Activated naive CD8-positive, alpha-beta T cell treated with anti-CD3 and anti-CD28 coated beads for 36 hours (primary cell): ENCODE measurements around the gene RUNX2. TPM values are rescaled to one million over a fixed set of nuclear protein-coding genes. Genes with fewer than 3 reads are reported as not detected.

Experiments used
- DNase-seq: peaks from one replicate; pipeline ENCODE4 v3.0.0; 2021
- H3K27ac Mint-ChIP-seq: one replicate; pipeline ENCODE4 v1.8.0; 2022; ENCODE audit warnings: mild to moderate bottlenecking, moderate library complexity, mixed read lengths
- H3K27me3 Mint-ChIP-seq: one replicate; pipeline ENCODE4 v1.8.0; 2022; ENCODE audit warnings: mild to moderate bottlenecking, mixed read lengths
- H3K36me3 Mint-ChIP-seq: one replicate; pipeline ENCODE4 v1.8.0; 2021; ENCODE audit warnings: mild to moderate bottlenecking, mixed read lengths
- H3K4me1 Mint-ChIP-seq: one replicate; pipeline ENCODE4 v1.8.0; 2021; ENCODE audit warnings: mixed read lengths
- H3K4me3 Mint-ChIP-seq: one replicate; pipeline ENCODE4 v1.8.0; 2022; ENCODE audit warnings: mild to moderate bottlenecking, moderate library complexity, mixed read lengths
- H3K9me3 Mint-ChIP-seq: one replicate; pipeline ENCODE4 v1.8.0; 2022; ENCODE audit warnings: mixed read lengths
- total RNA-seq, 2 experiments: library from RNA; stranded (reverse); gene quantifications; one replicate each; pipeline ENCODE4 v1.2.3, GENCODE V29; 2021

Gene RUNX2
- total RNA-seq, 2 experiments from 2014 or later: 4.8 to 5.8 TPM

DNA sequence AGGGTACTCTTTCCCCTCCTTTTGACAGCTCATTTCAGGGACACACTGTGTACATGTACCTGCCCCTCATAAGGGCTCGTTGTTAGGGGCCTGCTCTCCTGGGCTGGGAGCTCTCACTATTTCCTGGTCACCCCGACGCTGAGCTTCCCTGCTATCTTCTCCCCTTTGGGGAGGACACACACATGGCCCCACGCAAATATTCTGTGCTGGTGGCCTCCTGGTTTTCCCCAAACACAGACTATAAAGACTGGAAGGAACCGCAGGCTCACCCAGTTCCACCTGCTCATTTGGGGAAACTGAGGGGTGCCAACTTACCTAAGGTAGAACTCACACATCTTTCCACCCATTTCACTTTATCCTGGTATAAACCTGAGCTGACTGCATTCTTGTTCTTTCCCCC, 351.0 kb downstream of the RUNX2 start:
- no peaks in the 10 kb centered on the region for H3K27me3 Mint-ChIP-seq
- H3K27ac Mint-ChIP-seq: no peak overlapping the region
- DNase-seq: no peak
- peaks cover 4% of the 10 kb centered on the region for H3K36me3 Mint-ChIP-seq
- H3K4me3 Mint-ChIP-seq: no peak overlapping the region
- peaks cover 32% of the 10 kb centered on the region for H3K4me1 Mint-ChIP-seq
- peaks cover 18% of the 10 kb centered on the region for H3K9me3 Mint-ChIP-seq

DNA sequence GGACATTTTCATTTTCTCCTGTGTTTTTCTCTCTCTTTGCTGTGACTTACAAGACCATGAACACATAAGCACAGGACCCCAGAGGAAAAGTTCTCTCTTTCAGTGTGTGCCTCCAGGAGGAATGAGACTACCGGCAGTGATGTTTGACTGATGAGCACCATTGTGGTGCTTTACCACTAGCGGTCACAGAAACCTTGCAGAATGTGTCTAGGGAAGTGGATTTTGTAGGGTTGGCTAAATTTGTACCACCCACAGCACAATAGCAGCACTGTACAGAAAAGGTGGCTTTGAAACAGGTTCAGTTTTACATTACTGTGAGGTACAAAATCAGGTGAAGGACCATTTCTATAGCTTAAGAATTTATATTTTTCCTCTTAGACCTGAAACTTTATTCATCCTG, 351.5 kb downstream of the RUNX2 start:
- DNase-seq: no peak
- no peak overlapping the region for H3K4me3 Mint-ChIP-seq
- H3K9me3 Mint-ChIP-seq: peaks cover 18% of the 10 kb centered on the region
- H3K36me3 Mint-ChIP-seq: peaks cover 4% of the 10 kb centered on the region
- H3K4me1 Mint-ChIP-seq: peaks cover 32% of the 10 kb centered on the region
- H3K27ac Mint-ChIP-seq: no peak overlapping the region
- H3K27me3 Mint-ChIP-seq: no peaks in the 10 kb centered on the region

DNA sequence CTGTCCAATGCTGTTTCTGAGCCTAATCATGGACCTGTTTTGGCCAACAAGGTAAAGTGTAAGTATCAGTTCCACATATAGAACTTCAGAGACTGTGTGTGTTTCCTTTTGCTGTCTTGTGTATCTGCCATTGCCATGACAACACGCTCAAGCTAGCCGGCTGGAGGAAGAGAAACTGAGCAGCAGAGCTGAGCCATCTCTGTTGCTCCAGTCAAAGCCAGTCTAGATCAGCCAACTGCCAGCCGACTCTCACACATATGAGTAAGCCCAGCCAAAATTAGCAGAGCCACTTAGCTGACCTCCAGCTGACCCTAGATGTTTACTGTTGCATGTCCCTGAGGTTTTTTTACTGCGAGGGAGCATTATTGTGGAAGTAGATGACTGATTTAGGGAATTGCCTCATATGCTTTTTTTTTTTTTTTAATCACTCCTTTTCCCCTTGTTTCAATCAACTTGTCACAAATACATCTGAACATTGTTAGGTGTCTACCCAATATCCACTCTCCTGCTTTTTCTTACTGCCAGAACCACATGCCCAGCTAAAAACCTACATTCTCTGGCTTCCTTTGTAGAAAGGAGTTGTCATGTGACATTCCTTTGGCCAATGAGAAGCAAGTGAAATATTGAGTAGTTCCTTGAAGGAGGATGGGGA, 353.9 kb downstream of the RUNX2 start:
- peak; percentile 40 for DNase-seq
- peaks cover 18% of the 10 kb centered on the region for H3K9me3 Mint-ChIP-seq
- no peaks in the 10 kb centered on the region for H3K27me3 Mint-ChIP-seq
- peaks cover 18% of the 10 kb centered on the region for H3K4me1 Mint-ChIP-seq
- peaks cover 4% of the 10 kb centered on the region for H3K36me3 Mint-ChIP-seq
- no peak overlapping the region for H3K4me3 Mint-ChIP-seq
- no peak overlapping the region for H3K27ac Mint-ChIP-seq

DNA sequence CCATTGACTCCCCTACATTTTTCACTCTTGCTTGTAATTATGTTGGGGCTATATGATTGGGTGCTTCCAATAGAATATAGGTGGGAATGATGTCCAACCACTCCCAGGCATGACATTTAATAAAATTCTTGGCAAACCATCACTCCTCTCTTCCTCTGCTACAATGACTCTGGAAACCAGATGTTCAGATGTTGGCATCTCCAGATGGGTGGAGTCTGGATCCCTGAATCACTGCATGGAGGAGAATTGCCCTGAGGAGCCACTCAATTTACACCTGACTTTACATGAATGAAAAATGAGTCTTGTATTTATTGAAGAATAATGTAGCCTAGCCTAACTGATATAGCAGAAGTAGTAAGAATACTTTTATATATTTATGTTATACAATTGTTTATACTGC, 356.3 kb downstream of the RUNX2 start:
- peaks cover 4% of the 10 kb centered on the region for H3K4me1 Mint-ChIP-seq
- peaks cover 4% of the 10 kb centered on the region for H3K36me3 Mint-ChIP-seq
- H3K9me3 Mint-ChIP-seq: peaks cover 13% of the 10 kb centered on the region
- DNase-seq: no peak
- H3K27me3 Mint-ChIP-seq: no peaks in the 10 kb centered on the region
- no peak overlapping the region for H3K4me3 Mint-ChIP-seq
- no peak overlapping the region for H3K27ac Mint-ChIP-seq

DNA sequence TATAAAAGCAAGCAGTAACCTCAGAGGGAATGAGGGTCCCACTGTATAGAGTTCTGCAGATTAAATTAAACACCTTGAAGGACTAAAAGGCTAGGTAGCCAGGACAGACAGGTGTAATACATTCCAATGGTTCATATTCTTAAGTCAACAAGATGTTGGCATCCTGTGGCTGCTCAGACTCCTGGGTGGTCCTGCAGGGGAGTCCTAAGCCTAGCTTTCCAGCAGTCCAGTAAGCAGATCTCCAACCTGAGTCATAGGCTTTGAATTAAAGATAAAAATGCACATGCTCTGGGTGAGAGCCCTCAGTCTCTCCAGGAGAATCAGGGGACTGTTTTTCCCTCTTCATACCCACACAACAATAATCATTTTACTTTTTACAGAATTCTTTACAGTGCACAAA, 356.9 kb downstream of the RUNX2 start:
- H3K36me3 Mint-ChIP-seq: peaks cover 4% of the 10 kb centered on the region
- H3K27me3 Mint-ChIP-seq: no peaks in the 10 kb centered on the region
- no peak for DNase-seq
- no peak overlapping the region for H3K4me3 Mint-ChIP-seq
- peaks cover 9% of the 10 kb centered on the region for H3K9me3 Mint-ChIP-seq
- peaks cover 4% of the 10 kb centered on the region for H3K4me1 Mint-ChIP-seq
- no peak overlapping the region for H3K27ac Mint-ChIP-seq

DNA sequence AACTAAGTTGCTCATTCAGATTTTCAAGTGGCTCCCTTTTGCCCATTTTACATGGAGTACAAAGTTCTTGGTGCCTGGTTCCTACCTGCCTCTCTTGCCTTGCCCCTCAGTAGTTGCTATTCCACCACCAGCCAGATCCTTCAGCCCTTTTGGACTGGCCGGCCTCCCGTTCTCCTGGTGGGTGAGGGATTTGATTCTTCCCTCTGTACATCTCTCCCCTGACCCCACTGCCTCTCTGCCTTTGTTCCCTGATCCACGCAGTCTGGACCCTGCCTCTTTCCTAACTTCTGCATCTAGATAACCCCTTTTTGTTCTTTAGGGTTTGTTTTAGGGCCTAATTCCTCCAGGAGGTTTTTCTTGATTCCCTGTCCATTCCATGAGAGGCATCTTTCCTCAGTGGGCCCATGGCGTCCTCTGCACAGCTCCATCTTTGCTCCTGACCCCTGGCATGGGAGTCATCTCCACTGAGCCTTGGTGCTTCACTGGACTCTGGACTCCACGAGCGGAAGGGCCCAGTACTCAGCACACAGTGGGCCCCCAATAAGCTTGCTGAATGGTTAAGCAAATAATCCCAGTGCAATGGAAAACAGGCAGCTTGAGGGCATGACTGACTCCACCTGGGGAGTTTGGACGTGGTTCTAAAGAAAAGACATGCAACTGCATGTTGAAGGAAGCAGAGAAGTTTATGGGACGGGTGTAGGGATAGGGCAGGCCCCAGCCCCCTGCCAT, 358.9 kb downstream of the RUNX2 start:
- no peak overlapping the region for H3K4me3 Mint-ChIP-seq
- no peak overlapping the region for H3K27ac Mint-ChIP-seq

DNA sequence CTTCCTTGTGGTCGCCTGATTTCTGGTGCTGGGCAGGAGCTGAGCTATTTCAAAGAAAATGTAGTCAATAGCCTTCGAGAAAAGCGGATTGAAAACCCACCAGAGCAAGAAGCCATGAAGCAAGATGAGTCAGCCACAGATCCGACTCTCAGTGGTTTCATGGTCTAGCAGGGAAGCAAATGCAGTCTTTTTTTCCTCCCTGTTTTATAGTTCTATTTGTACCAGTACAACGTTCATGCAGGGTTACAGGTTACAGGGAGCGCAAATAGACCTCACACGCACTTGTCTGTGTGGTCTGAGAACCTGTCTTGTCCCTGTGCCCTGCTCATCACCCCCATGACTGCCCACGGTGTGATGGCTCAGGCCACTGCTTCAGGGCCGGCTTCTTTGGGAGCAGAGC, 359.4 kb downstream of the RUNX2 start:
- H3K4me3 Mint-ChIP-seq: no peak overlapping the region
- H3K4me1 Mint-ChIP-seq: no peaks in the 10 kb centered on the region
- DNase-seq: no peak
- no peak overlapping the region for H3K27ac Mint-ChIP-seq
- no peaks in the 10 kb centered on the region for H3K9me3 Mint-ChIP-seq
- no peaks in the 10 kb centered on the region for H3K27me3 Mint-ChIP-seq
- no peaks in the 10 kb centered on the region for H3K36me3 Mint-ChIP-seq

More for the DNA sequence above, 358.9 kb downstream of the RUNX2 start:
- no peak for DNase-seq
- Mint-ChIP-seq H3K36me3 (no peaks in the 10 kb centered on the region), H3K9me3 (peaks cover 2% of the 10 kb centered on the region), H3K27me3 (no peaks in the 10 kb centered on the region), H3K4me1 (no peaks in the 10 kb centered on the region)

DNA sequence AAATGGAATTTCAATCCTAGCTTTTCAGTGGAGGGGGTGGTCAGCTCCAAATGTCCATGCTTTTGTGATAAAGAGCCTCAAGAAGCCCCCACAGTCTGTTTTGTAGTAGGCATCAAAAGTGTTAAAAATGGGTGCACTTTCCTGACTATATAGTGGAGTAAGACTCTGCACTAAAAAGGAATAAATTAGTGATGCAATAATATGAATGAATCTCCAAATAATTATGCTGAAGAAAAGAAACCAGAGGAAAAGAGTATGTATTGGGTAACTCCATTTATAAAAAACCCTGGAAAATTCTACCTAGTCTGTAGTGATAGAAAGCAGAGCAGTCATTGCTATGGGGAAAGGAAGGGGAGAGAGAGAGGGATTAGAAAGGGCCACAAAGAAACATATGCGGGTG, 360.1 kb downstream of the RUNX2 start:
- Mint-ChIP-seq H3K9me3 (no peaks in the 10 kb centered on the region), H3K4me1 (no peaks in the 10 kb centered on the region), H3K36me3 (no peaks in the 10 kb centered on the region), H3K27ac (no peak overlapping the region), H3K27me3 (no peaks in the 10 kb centered on the region), H3K4me3 (no peak overlapping the region)
- no peak for DNase-seq

DNA sequence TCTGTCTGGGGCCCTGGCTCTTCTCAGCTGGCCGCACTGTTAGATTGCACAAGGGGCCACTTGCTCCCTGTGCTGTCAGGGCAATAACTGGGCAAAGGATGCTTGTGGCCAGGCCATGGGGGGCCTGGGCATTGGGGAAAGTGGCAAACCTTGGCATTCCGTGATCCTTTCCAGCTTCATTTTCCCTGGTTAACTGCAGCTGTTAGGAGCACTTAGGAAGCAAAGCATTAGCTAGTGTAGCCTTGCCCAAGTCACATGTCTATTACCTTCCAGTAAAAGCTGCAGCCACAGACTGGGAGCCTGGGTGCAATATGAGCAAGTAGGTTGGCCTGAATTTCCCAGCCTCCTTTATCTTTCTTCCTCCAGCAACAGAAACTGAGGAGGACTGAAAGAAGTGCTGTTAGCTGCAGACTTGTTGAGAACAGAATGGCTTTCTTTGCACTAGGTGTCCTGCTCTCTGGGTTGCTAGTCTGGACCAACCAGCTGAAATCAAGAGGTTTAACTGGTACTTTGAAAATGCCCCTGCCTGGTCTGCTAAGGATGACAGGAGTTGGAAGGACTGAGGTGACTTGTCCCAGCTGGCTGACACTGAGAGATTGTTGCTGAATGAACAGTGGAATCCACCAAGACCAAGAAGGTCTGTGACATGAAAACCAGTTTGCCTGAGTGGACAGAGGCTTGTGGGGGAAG, 361.9 kb downstream of the RUNX2 start:
- no peaks in the 10 kb centered on the region for H3K36me3 Mint-ChIP-seq
- DNase-seq: no peak
- H3K4me1 Mint-ChIP-seq: peaks cover 2% of the 10 kb centered on the region
- H3K27me3 Mint-ChIP-seq: no peaks in the 10 kb centered on the region
- H3K4me3 Mint-ChIP-seq: no peak overlapping the region
- H3K27ac Mint-ChIP-seq: no peak overlapping the region
- H3K9me3 Mint-ChIP-seq: no peaks in the 10 kb centered on the region

DNA sequence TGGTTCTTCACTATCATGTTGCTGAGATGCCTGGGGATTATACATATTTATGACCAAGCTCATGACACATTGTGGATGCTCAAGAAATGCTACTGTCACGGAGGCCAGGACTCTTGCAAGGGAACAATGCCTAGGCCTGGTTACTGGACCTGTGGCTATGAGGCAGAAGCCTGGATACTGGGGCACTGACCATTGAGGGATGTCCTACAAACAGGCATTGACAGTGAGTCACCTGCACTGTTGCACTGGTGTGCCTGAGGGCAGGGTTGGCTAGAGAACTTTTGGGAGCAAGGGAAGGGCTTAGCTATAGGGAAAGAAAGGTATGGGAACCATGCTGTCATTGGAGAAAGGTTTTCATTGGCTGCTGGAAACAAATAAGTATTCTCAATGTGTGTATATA, 362.7 kb downstream of the RUNX2 start:
- Mint-ChIP-seq H3K4me1 (peaks cover 2% of the 10 kb centered on the region), H3K36me3 (no peaks in the 10 kb centered on the region), H3K27me3 (no peaks in the 10 kb centered on the region), H3K27ac (no peak overlapping the region), H3K9me3 (no peaks in the 10 kb centered on the region), H3K4me3 (no peak overlapping the region)
- no peak for DNase-seq

DNA sequence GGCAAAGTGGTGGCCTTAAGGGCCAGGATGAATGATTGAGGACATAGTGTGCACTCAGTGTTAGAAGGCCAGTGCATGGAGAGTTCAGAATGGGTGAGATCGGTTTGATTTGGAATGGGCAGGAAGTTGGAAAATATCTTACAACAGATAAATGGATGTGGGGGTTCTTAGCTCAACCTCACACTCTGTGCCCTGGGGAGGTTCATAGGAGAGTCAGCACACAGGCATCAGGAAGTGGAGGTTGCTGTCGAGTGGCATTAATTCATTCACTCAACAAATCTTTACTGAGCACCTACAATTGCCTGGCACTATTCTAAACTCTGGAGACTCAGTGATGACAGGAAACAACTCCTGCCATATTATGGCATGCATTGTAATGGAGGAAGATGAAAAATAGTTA, 363.3 kb downstream of the RUNX2 start:
- H3K4me3 Mint-ChIP-seq: no peak overlapping the region
- no peaks in the 10 kb centered on the region for H3K9me3 Mint-ChIP-seq
- no peak overlapping the region for H3K27ac Mint-ChIP-seq
- DNase-seq: no peak
- H3K27me3 Mint-ChIP-seq: no peaks in the 10 kb centered on the region
- no peaks in the 10 kb centered on the region for H3K36me3 Mint-ChIP-seq
- H3K4me1 Mint-ChIP-seq: peaks cover 2% of the 10 kb centered on the region

DNA sequence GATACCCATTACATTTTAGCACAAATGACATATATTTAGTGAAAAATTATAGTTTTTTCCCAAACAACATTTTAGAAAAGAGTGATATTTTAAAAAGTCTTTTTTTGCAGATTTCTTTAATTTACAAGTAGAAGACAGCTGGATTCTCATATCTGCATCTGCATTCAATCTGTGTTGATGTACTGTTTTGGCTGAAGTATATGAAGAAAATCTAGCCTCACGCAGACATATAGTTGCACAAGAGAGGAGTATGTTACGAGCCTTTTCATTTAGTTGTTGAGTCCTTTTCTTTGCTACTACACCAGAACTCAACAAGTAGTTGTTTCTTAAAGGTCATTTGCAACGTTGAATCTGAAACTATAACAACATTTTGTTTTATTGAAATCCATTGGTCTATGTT, 363.9 kb downstream of the RUNX2 start:
- no peak overlapping the region for H3K4me3 Mint-ChIP-seq
- H3K27me3 Mint-ChIP-seq: no peaks in the 10 kb centered on the region
- peaks cover 2% of the 10 kb centered on the region for H3K4me1 Mint-ChIP-seq
- no peak overlapping the region for H3K27ac Mint-ChIP-seq
- no peaks in the 10 kb centered on the region for H3K9me3 Mint-ChIP-seq
- no peak for DNase-seq
- no peaks in the 10 kb centered on the region for H3K36me3 Mint-ChIP-seq

DNA sequence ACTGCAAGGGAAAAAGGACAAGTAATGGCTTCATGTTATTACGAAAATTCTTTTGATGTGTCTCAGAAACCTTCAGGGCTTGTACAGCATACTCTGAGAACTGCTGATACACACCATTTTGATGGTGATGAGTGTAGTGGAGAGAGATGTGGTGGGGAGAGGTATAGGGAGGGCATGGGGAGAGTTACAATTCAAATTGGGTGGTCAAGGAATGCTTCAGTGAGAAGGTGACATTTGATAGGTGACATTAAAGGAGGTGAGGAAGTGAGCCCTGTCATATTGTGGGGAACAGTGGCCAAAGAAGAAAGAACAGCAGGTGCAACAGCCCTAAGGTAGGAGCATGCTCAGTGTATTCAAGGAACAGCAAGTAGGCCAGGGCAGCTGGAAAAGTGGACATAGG, 368.6 kb downstream of the RUNX2 start:
- Mint-ChIP-seq H3K36me3 (no peaks in the 10 kb centered on the region), H3K27me3 (no peaks in the 10 kb centered on the region), H3K4me1 (peaks cover 2% of the 10 kb centered on the region), H3K9me3 (no peaks in the 10 kb centered on the region), H3K27ac (no peak overlapping the region), H3K4me3 (no peak overlapping the region)
- DNase-seq: no peak

DNA sequence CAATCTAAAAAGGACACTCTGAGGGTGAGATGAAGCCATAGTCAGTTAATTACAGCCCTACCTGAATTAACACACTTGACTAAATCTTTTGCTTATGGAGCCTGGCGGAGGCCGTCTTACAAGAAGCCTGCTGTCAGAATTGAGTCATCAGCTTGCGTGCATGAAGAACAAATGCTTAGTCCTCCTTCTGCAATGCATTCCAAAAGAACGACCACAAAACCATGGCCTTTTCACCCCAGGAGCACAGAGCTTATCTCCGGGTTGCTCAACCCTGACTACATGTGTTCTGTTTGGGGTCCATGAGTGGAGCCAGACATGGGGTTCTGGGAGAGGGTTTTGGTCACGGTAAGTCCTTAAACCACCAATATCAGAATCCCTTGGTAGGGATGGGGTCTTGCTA, 369.5 kb downstream of the RUNX2 start:
- no peaks in the 10 kb centered on the region for H3K9me3 Mint-ChIP-seq
- H3K36me3 Mint-ChIP-seq: no peaks in the 10 kb centered on the region
- H3K4me3 Mint-ChIP-seq: no peak overlapping the region
- H3K4me1 Mint-ChIP-seq: peaks cover 2% of the 10 kb centered on the region
- H3K27ac Mint-ChIP-seq: no peak overlapping the region
- no peak for DNase-seq
- no peaks in the 10 kb centered on the region for H3K27me3 Mint-ChIP-seq

DNA sequence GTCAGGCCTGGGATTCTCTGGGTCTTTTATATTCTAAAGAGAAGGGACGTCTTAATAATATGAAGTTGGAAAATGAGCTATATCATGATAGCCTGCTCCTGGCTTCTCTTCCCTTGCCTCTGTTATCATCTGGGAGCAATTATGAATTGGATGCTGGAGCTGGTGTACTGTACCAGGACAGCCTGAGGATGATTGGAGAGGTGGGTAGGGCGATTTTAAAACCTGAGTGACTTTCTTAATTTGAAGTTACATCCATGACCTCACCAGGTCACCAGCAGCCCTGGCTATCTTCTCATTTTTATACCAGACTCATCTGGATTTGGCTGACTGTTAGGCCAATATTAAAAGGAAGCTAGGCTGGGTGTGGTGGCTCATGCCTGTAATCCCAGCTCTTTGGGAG, 369.9 kb downstream of the RUNX2 start:
- H3K36me3 Mint-ChIP-seq: no peaks in the 10 kb centered on the region
- H3K27ac Mint-ChIP-seq: no peak overlapping the region
- peaks cover 5% of the 10 kb centered on the region for H3K4me1 Mint-ChIP-seq
- no peaks in the 10 kb centered on the region for H3K9me3 Mint-ChIP-seq
- no peak overlapping the region for H3K4me3 Mint-ChIP-seq
- no peaks in the 10 kb centered on the region for H3K27me3 Mint-ChIP-seq
- no peak for DNase-seq

DNA sequence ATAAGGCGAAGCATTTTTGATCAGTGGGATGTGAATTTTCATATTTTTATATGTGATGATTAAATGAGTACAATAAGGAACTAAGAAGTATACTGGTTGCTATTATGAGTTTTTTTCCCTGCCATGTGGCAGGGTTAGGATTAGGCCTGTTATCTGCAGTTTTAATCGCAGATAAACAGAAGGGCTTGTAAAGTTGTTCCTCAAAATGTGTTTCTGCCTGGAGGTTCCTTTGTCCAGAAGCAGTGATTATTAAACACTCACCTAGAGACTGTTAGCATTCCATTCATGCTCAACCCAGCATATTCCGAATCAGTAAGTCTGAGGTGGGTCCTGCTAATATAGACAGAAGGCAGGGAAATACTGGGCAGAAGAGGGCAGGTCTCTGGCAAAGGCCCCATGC, 371.5 kb downstream of the RUNX2 start:
- no peak for DNase-seq
- no peak overlapping the region for H3K27ac Mint-ChIP-seq

More for the DNA sequence above, 371.5 kb downstream of the RUNX2 start:
- no peaks in the 10 kb centered on the region for H3K9me3 Mint-ChIP-seq
- H3K27me3 Mint-ChIP-seq: no peaks in the 10 kb centered on the region
- no peaks in the 10 kb centered on the region for H3K36me3 Mint-ChIP-seq
- peaks cover 15% of the 10 kb centered on the region for H3K4me1 Mint-ChIP-seq
- no peak overlapping the region for H3K4me3 Mint-ChIP-seq
